GM13977 (cell line): ENCODE results near the gene E2F7.
"Not testable (repeated sequence)": the region's sequence is repeated elsewhere in the genome, so short reads cannot be mapped to it uniquely, and the experiment has no call there.

Experiments used
- DNase-seq: peaks from one replicate; pipeline ENCODE4 v3.0.0; 2012; ENCODE audit warnings: low spot score
- CTCF ChIP-seq: IDR thresholded peaks from 2 replicates; pipeline ENCODE4 v1.5.1; 2012; ENCODE audit warnings: mild to moderate bottlenecking, control low read depth; ENCODE audit not compliant: insufficient read depth; ENCODE audit errors: extremely low read depth, missing control alignments
- in situ Hi-C: fragments of 300-500 bp; cut with MboI; formaldehyde crosslinking; loops from one replicate; pipeline ENCODE4 v1.12.0; 2022; ENCODE audit warnings: low sequenced_read_pairs, low pct_unique_long_range_greater_than_20kb, mixed read lengths, inconsistent platforms; ENCODE audit not compliant: unreplicated experiment

The E2F7 gene

GRCh38 chr12:77082021-77082420, 16.7 kb upstream of the E2F7 start:
- in situ Hi-C loops = no loop called here
- no peak for DNase-seq
- TF ChIP-seq CTCF = no peak

- no peak for DNase-seq
- TF ChIP-seq CTCF = no peak
- in situ Hi-C loops = no loop called here
Measured at GRCh38 chr12:77079631-77080030, 14.3 kb upstream of the E2F7 start.

GRCh38 chr12:77078231-77078630, 12.9 kb upstream of the E2F7 start:
- DNase-seq = no peak
- TF ChIP-seq CTCF = no peak
- in situ Hi-C loops = no loop called here

- in situ Hi-C loops = no loop called here
- no peak for DNase-seq
- no peak for TF ChIP-seq CTCF
Measured at GRCh38 chr12:77076886-77077285, 11.5 kb upstream of the E2F7 start.

- in situ Hi-C loops, DNase-seq: not testable (repeated sequence)
Measured at GRCh38 chr12:77073894-77074293, 8.5 kb upstream of the E2F7 start.

- in situ Hi-C loops = no loop called here
Measured at GRCh38 chr12:77072833-77073495, 7.6 kb upstream of the E2F7 start.

GRCh38 chr12:77070800-77071449, 5.6 kb upstream of the E2F7 start:
- in situ Hi-C loops = no loop called here
- TF ChIP-seq CTCF = no peak
- DNase-seq = no peak

More at GRCh38 chr12:77072833-77073495, 7.6 kb upstream of the E2F7 start:
- DNase-seq = no peak
- TF ChIP-seq CTCF = no peak
